ENCODE results near the gene GHRHR. TPM values are rescaled to one million over a fixed set of nuclear protein-coding genes. Genes with fewer than 3 reads are reported as not detected.

GHRHR gene
- total RNA-seq, 1 experiment from 2014 or later: not detected

- no TSS peak for BruUV-seq (replicated peaks)
- Histone ChIP-seq H3K9me2 (ENCODE audit: insufficient read depth) (no peaks in the 10 kb centered on the region), H3K9me3 (ENCODE audit: insufficient read depth, low read depth) (no peaks in the 10 kb centered on the region), H3K27ac (no peak overlapping the region), H2AFZ (no peak overlapping the region), H3F3A (ENCODE audit: insufficient read depth, low read depth) (peaks cover 14% of the 10 kb centered on the region; the same call in 1 of the 2 replicates), H3K27me3 (ENCODE audit: insufficient read depth, low read depth) (no peaks in the 10 kb centered on the region), H3K4me1 (replicated peaks; ENCODE audit: insufficient read depth) (peaks cover 25% of the 10 kb centered on the region), H4K20me1 (ENCODE audit: insufficient read depth) (no peaks in the 10 kb centered on the region), H3K4me2 (no peak overlapping the region), H3K36me3 (ENCODE audit: low read depth) (no peaks in the 10 kb centered on the region), H3K79me2 (ENCODE audit: low read depth) (no peaks in the 10 kb centered on the region), H3K4me3 (no peak overlapping the region)
- CTCF ChIA-PET: no interaction called here
- no peak for TF ChIP-seq CTCF (conservative IDR thresholded peaks at IDR 0.05)
- no peak for TF ChIP-seq EZH2 (IDR thresholded peaks at IDR 0.05; ENCODE audit: low read depth)
- no peak for DNase-seq
- POLR2A ChIA-PET (ENCODE audit: unreplicated experiment): no interaction called here
- intact Hi-C loops (cut with micrococcal nuclease; ENCODE audit: unreplicated experiment): no loop called here
Observed at GRCh38 chr7:30923009-30923773, 40.6 kb upstream of the GHRHR start.

- no TSS peak for BruUV-seq (replicated peaks)
- no peaks in the 10 kb centered on the region for H3K9me2 ChIP-seq (ENCODE audit: insufficient read depth)
- no peak overlapping the region for H3K4me3 ChIP-seq
- H3K27me3 ChIP-seq (ENCODE audit: insufficient read depth, low read depth): no peaks in the 10 kb centered on the region
- ChIA-PET CTCF (no interaction called here), POLR2A (ENCODE audit: unreplicated experiment) (no interaction called here)
- no peak overlapping the region for H3K4me2 ChIP-seq
- no peaks in the 10 kb centered on the region for H3K9me3 ChIP-seq (ENCODE audit: insufficient read depth, low read depth)
- DNase-seq: no peak
- no peaks in the 10 kb centered on the region for H4K20me1 ChIP-seq (ENCODE audit: insufficient read depth)
- no peaks in the 10 kb centered on the region for H3K36me3 ChIP-seq (ENCODE audit: low read depth)
- intact Hi-C loops (cut with micrococcal nuclease; ENCODE audit: unreplicated experiment): no loop called here
- no peaks in the 10 kb centered on the region for H3K79me2 ChIP-seq (ENCODE audit: low read depth)
- TF ChIP-seq CTCF (conservative IDR thresholded peaks at IDR 0.05) (no peak), EZH2 (IDR thresholded peaks at IDR 0.05; ENCODE audit: low read depth) (no peak)
- H3K4me1 ChIP-seq (replicated peaks; ENCODE audit: insufficient read depth): peaks cover 25% of the 10 kb centered on the region
- peaks cover 14% of the 10 kb centered on the region; the same call in 1 of the 2 replicates for H3F3A ChIP-seq (ENCODE audit: insufficient read depth, low read depth)
- no peak overlapping the region for H3K27ac ChIP-seq
- H2AFZ ChIP-seq: no peak overlapping the region
Observed at GRCh38 chr7:30923774-30924413, 39.9 kb upstream of the GHRHR start.

GRCh38 chr7:30924624-30925023 lies 39.1 kb upstream of the GHRHR start:
- Histone ChIP-seq H3K27me3 (ENCODE audit: insufficient read depth, low read depth) (no peaks in the 10 kb centered on the region), H3K36me3 (ENCODE audit: low read depth) (no peaks in the 10 kb centered on the region), H2AFZ (no peak overlapping the region), H3K4me3 (no peak overlapping the region), H3K79me2 (ENCODE audit: low read depth) (no peaks in the 10 kb centered on the region), H4K20me1 (ENCODE audit: insufficient read depth) (no peaks in the 10 kb centered on the region), H3K9me2 (ENCODE audit: insufficient read depth) (no peaks in the 10 kb centered on the region), H3K4me2 (no peak overlapping the region), H3K27ac (no peak overlapping the region), H3K9me3 (ENCODE audit: insufficient read depth, low read depth) (no peaks in the 10 kb centered on the region), H3F3A (ENCODE audit: insufficient read depth, low read depth) (peaks cover 12% of the 10 kb centered on the region; the same call in 1 of the 2 replicates), H3K4me1 (replicated peaks; ENCODE audit: insufficient read depth) (peaks cover 25% of the 10 kb centered on the region)
- ChIA-PET CTCF (interaction anchor here (0.6 kb wide), 1 partner anchor 14 kb away, joined by 4 read pairs; no protein-coding TSS in a partner anchor), POLR2A (ENCODE audit: unreplicated experiment) (no interaction called here)
- no TSS peak for BruUV-seq (replicated peaks)
- TF ChIP-seq CTCF (conservative IDR thresholded peaks at IDR 0.05): no peak
- no peak for TF ChIP-seq EZH2 (IDR thresholded peaks at IDR 0.05; ENCODE audit: low read depth)
- intact Hi-C loops (cut with micrococcal nuclease; ENCODE audit: unreplicated experiment): no loop called here
- DNase-seq: no peak

Measured in PC-9 (cell line).